Measurements from ENCODE around the gene WDR83.

GRCh38 chr19:12660980-12661379, 5.6 kb upstream of the WDR83 start:
- TF ChIP-seq POLR2A (IDR thresholded peaks at IDR 0.05; ENCODE audit: low read length), result no peak
- no peak for TF ChIP-seq GATA1 (IDR thresholded peaks at IDR 0.05; ENCODE audit: low read depth, low read length)
